Panc1 (cell line): ENCODE measurements around the gene ASAP2. TPM values are rescaled to one million over a fixed set of nuclear protein-coding genes. Genes with fewer than 3 reads are reported as not detected.

Source experiments
- ATAC-seq: fragments of 200-7000 bp; cut with Tn5 transposase; 2 replicates; pipeline ENCODE4 v1.9.1; 2020; ENCODE audit warnings: mild to moderate bottlenecking, moderate library complexity
- BruUV-seq: library from RNA; stranded (reverse); fragments of 400-500 nt; replicated peaks from 2 replicates; lab custom pipeline; 2021; lab: Mats Ljungman, UMichigan
- CTCF ChIA-PET: fragments of 300-600 bp; sonication (Branson Sonifier 250); formaldehyde crosslinking; loops from one replicate; lab custom pipeline; 2022; ENCODE audit warnings: antibody characterized with exemption; lab: Charles Lee
- POLR2A ChIA-PET: fragments of 300-600 bp; sonication (Branson Sonifier 250); formaldehyde crosslinking; loops from one replicate; lab custom pipeline; 2022; ENCODE audit warnings: antibody characterized with exemption; lab: Charles Lee
- DNase-seq: peaks from one replicate; pipeline ENCODE4 v3.0.0-alpha.2; 2010; ENCODE audit warnings: low read depth, low spot score
- H3K27ac ChIP-seq: 2 replicates; pipeline ENCODE4 v1.5.1; 2011; ENCODE audit warnings: mild to moderate bottlenecking, low read length, inconsistent platforms
- H3K27me3 ChIP-seq: fragments of 200-500 bp; sonication (Bioruptor generic); 2 replicates; pipeline ENCODE4 v1.6.0; 2014; ENCODE audit warnings: low read length, inconsistent platforms; ENCODE audit not compliant: control insufficient read depth, insufficient read depth
- H3K36me3 ChIP-seq: fragments of 200-500 bp; sonication (Bioruptor generic); 2 replicates; pipeline ENCODE4 v1.5.1; 2014; ENCODE audit warnings: inconsistent platforms, mild to moderate bottlenecking, low read length, moderate library complexity; ENCODE audit not compliant: control insufficient read depth, insufficient read depth
- H3K4me1 ChIP-seq: 2 replicates; pipeline ENCODE4 v1.5.1; 2011; ENCODE audit warnings: inconsistent platforms, mild to moderate bottlenecking, low read length, moderate library complexity; ENCODE audit not compliant: control insufficient read depth, insufficient read depth
- H3K4me3 ChIP-seq, 2 experiments: 2 replicates each; pipeline ENCODE4 v1.5.1; 2011 to 2012; ENCODE audit warnings: low read depth in 2 of 2, low read length in 2 of 2, mild to moderate bottlenecking in 2 of 2, inconsistent platforms in 1 of 2, moderate library complexity in 1 of 2
- H3K9me3 ChIP-seq: fragments of 200-500 bp; sonication (Bioruptor generic); 2 replicates; pipeline ENCODE4 v1.5.1; 2014; ENCODE audit warnings: low read depth, mild to moderate bottlenecking, inconsistent platforms, low read length, moderate library complexity; ENCODE audit not compliant: control insufficient read depth, insufficient read depth
- CTCF ChIP-seq: fragments of 450-650 bp; IDR thresholded peaks from 2 replicates; pipeline ENCODE4 v1.5.1; 2017; ENCODE audit warnings: mild to moderate bottlenecking
- POLR2AphosphoS5 ChIP-seq: IDR thresholded peaks from 2 replicates; pipeline ENCODE4 v1.6.1; 2012; ENCODE audit warnings: mild to moderate bottlenecking, low read depth, low read length, moderate library complexity
- REST ChIP-seq, 2 experiments: IDR thresholded peaks; 2 replicates each; pipeline ENCODE4 v1.6.1; 2011 to 2012; ENCODE audit warnings: low read depth in 2 of 2, control low read depth in 1 of 2, low read length in 1 of 2, mild to moderate bottlenecking in 1 of 2, moderate library complexity in 1 of 2; ENCODE audit not compliant: insufficient read depth in 1 of 2
- SIN3A ChIP-seq: IDR thresholded peaks from 2 replicates; pipeline ENCODE4 v1.6.1; 2012; ENCODE audit warnings: low read depth, mild to moderate bottlenecking, low read length, moderate library complexity, borderline replicate concordance; ENCODE audit not compliant: insufficient read depth
- TCF7L2 ChIP-seq: IDR thresholded peaks from 2 replicates; pipeline ENCODE4 v1.6.1; 2011; ENCODE audit warnings: mild to moderate bottlenecking, low read depth, low read length, inconsistent platforms
- in situ Hi-C: cut with HindIII; loops from 2 replicates; pipeline ENCODE4 v1.10.0; 2016; ENCODE audit warnings: low sequenced_read_pairs, low pct_unique_long_range_greater_than_20kb
- intact Hi-C: fragments of 100-400 bp; cut with micrococcal nuclease; formaldehyde crosslinking; loops from one replicate; pipeline ENCODE4 v1.10.0; 2022; ENCODE audit not compliant: unreplicated experiment
- total RNA-seq: library from RNA; stranded (reverse); gene quantifications from one replicate; pipeline ENCODE4 v1.2.1, GENCODE V29; 2021; ENCODE audit not compliant: unreplicated experiment

The ASAP2 gene
- total RNA-seq, 1 experiment from 2014 or later = 107 TPM

GRCh38 chr2:9274701-9275343 lies 68.2 kb downstream of the ASAP2 start:
- Histone ChIP-seq H3K27ac (peak overlapping the region; percentile 68), H3K4me3 (no peak overlapping the region), H3K27me3 (no peaks in the 10 kb centered on the region), H3K36me3 (no peaks in the 10 kb centered on the region), H3K9me3 (no peaks in the 10 kb centered on the region), H3K4me1 (peaks cover 66% of the 10 kb centered on the region)
- ChIA-PET POLR2A (interaction anchor here (0.6 kb wide), 2 partner anchors 147 to 356 kb away, joined by 4 to 6 read pairs; partner anchors contain the start of gene YWHAQ), CTCF (no interaction called here)
- DNase-seq = no peak
- in situ Hi-C loops = no loop called here
- no TSS peak for BruUV-seq
- intact Hi-C loops = no loop called here
- TF ChIP-seq CTCF (no peak), TCF7L2 (no peak), POLR2AphosphoS5 (no peak), REST (IDR thresholded peaks at IDR 0.05; ENCODE audit: insufficient read depth in 1 of 2, low read depth in 2 of 2, low read length in 1 of 2) (no peak), SIN3A (no peak)
- ATAC-seq = no peak

- DNase-seq (no peak), ATAC-seq (no peak)
- Histone ChIP-seq H3K36me3 (no peaks in the 10 kb centered on the region; the same call in 1 of the 2 replicates), H3K27ac (peak overlapping the region; percentile 68), H3K27me3 (no peaks in the 10 kb centered on the region), H3K4me1 (peaks cover 67% of the 10 kb centered on the region), H3K4me3 (no peak overlapping the region), H3K9me3 (no peaks in the 10 kb centered on the region)
- ChIA-PET POLR2A (interaction anchor here (0.6 kb wide), 1 partner anchor 356 kb away, joined by 4 read pairs; the partner anchor contains the start of gene YWHAQ), CTCF (no interaction called here)
- in situ Hi-C loops (no loop called here), intact Hi-C loops (no loop called here)
- no TSS peak for BruUV-seq
- TF ChIP-seq CTCF (no peak), TCF7L2 (no peak), POLR2AphosphoS5 (no peak), SIN3A (no peak), REST (IDR thresholded peaks at IDR 0.05; ENCODE audit: insufficient read depth in 1 of 2, low read depth in 2 of 2, low read length in 1 of 2) (no peak)
Observed at GRCh38 chr2:9275399-9275798, 68.8 kb downstream of the ASAP2 start.
